OCI-LY7 (cell line): ENCODE measurements around the gene GTF2H1. TPM values are rescaled to one million over a fixed set of nuclear protein-coding genes. Genes with fewer than 3 reads are reported as not detected.

ENCODE experiments used
- BruUV-seq: library from RNA; stranded (reverse); fragments of 400-500 nt; replicated peaks from 2 replicates; lab custom pipeline; 2021; lab: Mats Ljungman, UMichigan
- CTCF ChIA-PET: fragments of 300-600 bp; sonication (Branson Sonifier 250); formaldehyde crosslinking; loops from one replicate; lab custom pipeline; 2022; ENCODE audit warnings: antibody characterized with exemption; ENCODE audit not compliant: unreplicated experiment; lab: Charles Lee
- POLR2A ChIA-PET: fragments of 300-600 bp; sonication (Branson Sonifier 250); formaldehyde crosslinking; loops from one replicate; lab custom pipeline; 2022; ENCODE audit warnings: antibody characterized with exemption; lab: Charles Lee
- DNase-seq: peaks from one replicate; pipeline ENCODE4 v3.0.0-alpha.2; 2015; ENCODE audit warnings: low spot score
- H2AFZ ChIP-seq: fragments of 200-600 bp; sonication (generic), shearing (Covaris generic); 2 replicates; pipeline ENCODE4 v1.6.1; 2014; ENCODE audit warnings: mild to moderate bottlenecking, antibody characterized with exemption, low read length, moderate library complexity
- H3K27ac ChIP-seq: fragments of 200-600 bp; sonication (generic); 2 replicates; pipeline ENCODE4 v1.5.1; 2014; ENCODE audit warnings: mixed run types, low read depth, mild to moderate bottlenecking, moderate library complexity, low read length, inconsistent platforms; ENCODE audit not compliant: poor library complexity, severe bottlenecking
- H3K36me3 ChIP-seq: fragments of 200-600 bp; sonication (generic); 2 replicates; pipeline ENCODE4 v1.6.1; 2014; ENCODE audit warnings: mild to moderate bottlenecking, antibody characterized with exemption, low read length, moderate library complexity, mixed read lengths; ENCODE audit not compliant: insufficient read depth
- H3K4me1 ChIP-seq: fragments of 200-600 bp; sonication (generic); 2 replicates; pipeline ENCODE4 v1.5.1; 2014; ENCODE audit warnings: mild to moderate bottlenecking, low read length; ENCODE audit not compliant: insufficient read depth, poor library complexity, severe bottlenecking
- H3K4me2 ChIP-seq: fragments of 200-600 bp; sonication (generic); 2 replicates; pipeline ENCODE4 v1.6.1; 2014; ENCODE audit warnings: mild to moderate bottlenecking, low read length
- H3K4me3 ChIP-seq: fragments of 200-600 bp; sonication (generic); 2 replicates; pipeline ENCODE4 v1.5.1; 2014; ENCODE audit warnings: mild to moderate bottlenecking, low read depth, low read length; ENCODE audit not compliant: poor library complexity, severe bottlenecking
- H3K79me2 ChIP-seq: fragments of 200-600 bp; sonication (generic); 2 replicates; pipeline ENCODE4 v1.6.1; 2016; ENCODE audit warnings: low read depth, mild to moderate bottlenecking, low read length, moderate library complexity, mixed read lengths; ENCODE audit not compliant: insufficient read depth
- H3K9me2 ChIP-seq: fragments of 200-600 bp; sonication (generic); 2 replicates; pipeline ENCODE4 v1.6.1; 2016; ENCODE audit warnings: mild to moderate bottlenecking, low read length, mixed read lengths; ENCODE audit not compliant: insufficient read depth
- H3K9me3 ChIP-seq: fragments of 200-600 bp; sonication (generic); 2 replicates; pipeline ENCODE4 v1.6.1; 2014; ENCODE audit warnings: mild to moderate bottlenecking, mixed run types, low read length, mixed read lengths
- H4K20me1 ChIP-seq: fragments of 200-600 bp; sonication (generic); 2 replicates; pipeline ENCODE4 v1.6.1; 2014; ENCODE audit warnings: mild to moderate bottlenecking, antibody characterized with exemption, low read length, moderate library complexity, mixed read lengths; ENCODE audit not compliant: insufficient read depth
- EZH2phosphoT487 ChIP-seq: fragments of 200-600 bp; sonication (generic); IDR thresholded peaks from 2 replicates; pipeline ENCODE4 v1.6.1; 2018; ENCODE audit warnings: low read depth, borderline replicate concordance, mild to moderate bottlenecking, mixed run types, antibody characterized with exemption, low read length, moderate library complexity, mixed read lengths
- intact Hi-C: fragments of 100-400 bp; cut with micrococcal nuclease; formaldehyde crosslinking; loops from one replicate; pipeline ENCODE4 v1.10.0; 2022; ENCODE audit not compliant: unreplicated experiment
- total RNA-seq, 2 experiments: library from RNA; depleted of rRNA in 1 of 2; stranded (reverse); fragments of >200 nt in 1 of 2; shearing (Covaris generic) in 1 of 2; gene quantifications; 2 replicates each; pipeline ENCODE4 v1.2.3, GENCODE V29; 2014 to 2022
- TF ChIP-seq, protein P1 (sequence below): fragments of 200-600 bp; sonication (generic); conservative IDR thresholded peaks from 2 replicates; pipeline ENCODE4 v1.5.1; 2014; ENCODE audit warnings: mild to moderate bottlenecking, antibody characterized with exemption, low read length, moderate library complexity, mixed read lengths

GTF2H1 gene
- total RNA-seq, 2 experiments from 2014 or later, result 48.0 to 62.1 TPM

DNA sequence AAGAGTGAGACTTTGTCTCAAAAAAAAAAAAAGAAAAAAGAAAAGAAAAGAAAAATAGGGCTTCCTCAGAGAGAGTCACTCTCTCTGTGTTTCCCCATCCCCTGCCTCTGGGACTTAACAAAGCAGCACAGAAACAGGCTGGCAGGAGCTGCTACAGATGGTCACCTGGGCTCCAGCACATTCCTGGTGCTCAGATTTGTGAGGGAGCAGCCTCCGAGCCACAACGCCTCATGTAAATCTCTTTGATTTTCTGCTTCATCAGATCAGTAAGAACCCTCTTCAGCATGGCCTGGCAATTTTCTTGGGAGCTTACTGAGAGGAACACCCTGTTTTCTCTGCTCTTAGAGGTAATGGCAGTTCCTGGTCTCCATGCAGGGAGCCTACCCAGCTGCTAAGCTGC, 56.8 kb downstream of the GTF2H1 start:
- Histone ChIP-seq H3K79me2 (no peaks in the 10 kb centered on the region), H2AFZ (no peak overlapping the region), H3K4me3 (no peak overlapping the region), H3K27ac (no peak overlapping the region), H3K4me1 (peaks cover 14% of the 10 kb centered on the region), H3K36me3 (no peaks in the 10 kb centered on the region), H3K4me2 (no peak overlapping the region), H3K9me2 (no peaks in the 10 kb centered on the region), H3K9me3 (no peaks in the 10 kb centered on the region), H4K20me1 (no peaks in the 10 kb centered on the region)
- no TSS peak for BruUV-seq
- CTCF ChIA-PET, result no interaction called here
- DNase-seq, result no peak
- TF ChIP-seq EZH2phosphoT487, result no peak
- TF ChIP-seq, protein P1, sequence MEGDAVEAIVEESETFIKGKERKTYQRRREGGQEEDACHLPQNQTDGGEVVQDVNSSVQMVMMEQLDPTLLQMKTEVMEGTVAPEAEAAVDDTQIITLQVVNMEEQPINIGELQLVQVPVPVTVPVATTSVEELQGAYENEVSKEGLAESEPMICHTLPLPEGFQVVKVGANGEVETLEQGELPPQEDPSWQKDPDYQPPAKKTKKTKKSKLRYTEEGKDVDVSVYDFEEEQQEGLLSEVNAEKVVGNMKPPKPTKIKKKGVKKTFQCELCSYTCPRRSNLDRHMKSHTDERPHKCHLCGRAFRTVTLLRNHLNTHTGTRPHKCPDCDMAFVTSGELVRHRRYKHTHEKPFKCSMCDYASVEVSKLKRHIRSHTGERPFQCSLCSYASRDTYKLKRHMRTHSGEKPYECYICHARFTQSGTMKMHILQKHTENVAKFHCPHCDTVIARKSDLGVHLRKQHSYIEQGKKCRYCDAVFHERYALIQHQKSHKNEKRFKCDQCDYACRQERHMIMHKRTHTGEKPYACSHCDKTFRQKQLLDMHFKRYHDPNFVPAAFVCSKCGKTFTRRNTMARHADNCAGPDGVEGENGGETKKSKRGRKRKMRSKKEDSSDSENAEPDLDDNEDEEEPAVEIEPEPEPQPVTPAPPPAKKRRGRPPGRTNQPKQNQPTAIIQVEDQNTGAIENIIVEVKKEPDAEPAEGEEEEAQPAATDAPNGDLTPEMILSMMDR, result no peak
- intact Hi-C loops, result no loop called here
- POLR2A ChIA-PET, result interaction anchor here (0.6 to 1.1 kb wide), 2 partner anchors 16 to 147 kb away, joined by 3 read pairs; partner anchors contain the start of gene LDHA

DNA sequence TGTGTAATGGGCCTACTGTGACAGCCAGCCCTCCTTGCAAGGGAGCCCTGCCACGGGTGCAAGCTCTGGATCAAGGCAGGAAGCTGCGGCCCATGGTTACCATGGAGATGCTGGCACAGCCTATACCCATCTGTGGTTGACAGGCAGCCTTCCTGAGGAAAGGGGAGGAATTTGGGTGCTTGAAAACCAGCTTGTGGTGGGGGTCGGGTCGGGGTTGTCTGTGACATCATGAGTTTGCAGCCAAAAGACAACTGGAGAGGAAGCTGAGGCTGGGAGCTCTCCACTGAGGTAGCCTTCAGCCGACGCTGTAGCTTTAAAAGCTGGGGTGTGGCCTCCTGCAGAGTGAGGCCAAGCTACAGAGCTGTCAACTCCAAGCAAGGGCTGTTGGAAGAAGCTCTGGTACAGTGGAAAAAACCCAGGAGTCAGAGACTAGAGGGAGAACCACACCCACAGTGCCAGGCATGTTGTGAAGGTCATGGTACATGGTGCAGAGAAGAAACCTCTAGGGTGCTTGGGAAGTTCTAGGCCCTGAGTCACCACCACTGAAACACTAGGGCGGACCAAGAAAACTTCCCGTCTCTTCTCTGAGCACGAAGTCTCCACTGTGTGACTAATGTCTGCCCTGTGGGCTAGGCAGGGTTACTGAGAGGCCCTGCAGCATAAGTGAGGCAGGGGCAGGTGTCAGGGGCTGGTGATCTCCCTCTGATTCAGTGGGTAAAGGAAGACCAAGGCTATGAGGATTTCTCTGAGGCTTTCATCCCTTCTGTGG, 61.2 kb downstream of the GTF2H1 start:
- TF ChIP-seq EZH2phosphoT487, result no peak
- TF ChIP-seq, protein P1, result no peak
- CTCF ChIA-PET, result interaction anchor here (0.5 to 1.7 kb wide), 3 partner anchors 11 to 604 kb away, joined by 3 to 5 read pairs (median 4); partner anchors contain the start of gene LDHA
- Histone ChIP-seq H3K4me3 (no peak overlapping the region), H3K79me2 (no peaks in the 10 kb centered on the region), H3K4me1 (peaks cover 14% of the 10 kb centered on the region), H3K9me3 (no peaks in the 10 kb centered on the region), H3K4me2 (peak overlapping the region; percentile 8; the same call in 1 of the 2 replicates), H3K27ac (peak overlapping the region; percentile 11), H3K36me3 (no peaks in the 10 kb centered on the region), H3K9me2 (no peaks in the 10 kb centered on the region), H2AFZ (peak overlapping the region; percentile 88), H4K20me1 (no peaks in the 10 kb centered on the region)
- no TSS peak for BruUV-seq
- POLR2A ChIA-PET, result interaction anchor here (0.6 to 5.2 kb wide), 7 partner anchors 10 to 143 kb away, joined by 3 to 56 read pairs (median 5); partner anchors contain the start of gene LDHA
- DNase-seq, result peak; percentile 16
- intact Hi-C loops, result no loop called here
